22Rv1 (cell line): ENCODE measurements around the gene GTF2F2.

ENCODE experiments used
- H3K27ac ChIP-seq: fragments of 450-650 bp; 2 replicates; pipeline ENCODE4 v1.5.1; 2017
- CTCF ChIP-seq: fragments of 450-650 bp; IDR thresholded peaks from 2 replicates; pipeline ENCODE4 v1.5.1; 2017; ENCODE audit warnings: mild to moderate bottlenecking
- ZFX ChIP-seq: fragments of 450-650 bp; IDR thresholded peaks from 2 replicates; pipeline ENCODE4 v1.6.1; 2017; ENCODE audit warnings: antibody characterized with exemption, borderline replicate concordance

GTF2F2 gene

GRCh38 chr13:45119991-45120864 is at the start of gene GTF2F2:
GTF2F2 (plus strand) TSS chr13:45120510; CDS start chr13:45120656, 146 bp downstream.
- peak within 1 kb of the TSS; percentile 89 for H3K27ac ChIP-seq
- TF ChIP-seq ZFX (no peak), CTCF (no peak)

DNA sequence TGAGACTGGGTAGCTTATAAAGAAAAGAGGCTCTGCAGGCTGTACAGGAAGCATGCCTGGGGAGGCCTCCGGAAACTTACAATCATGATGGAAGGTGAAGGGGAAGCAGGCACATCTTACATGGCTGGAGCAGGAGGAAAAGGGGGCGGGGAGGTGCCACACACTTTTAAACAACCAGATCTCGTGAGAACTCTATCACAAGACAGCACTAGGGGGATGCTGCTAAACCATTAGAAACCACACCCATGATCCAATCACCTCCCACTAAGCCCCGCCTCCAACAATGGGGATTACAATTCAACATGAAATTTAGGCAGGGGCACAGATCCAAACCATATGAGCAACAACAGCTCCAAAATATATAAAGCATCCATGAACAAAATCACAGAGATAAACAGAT is 46.5 kb upstream of the GTF2F2 start:
- H3K27ac ChIP-seq: no peak overlapping the region
- TF ChIP-seq CTCF (no peak), ZFX (no peak)

GRCh38 chr13:45074721-45075120 is 45.6 kb upstream of the GTF2F2 start:
- H3K27ac ChIP-seq: no peak overlapping the region
- TF ChIP-seq CTCF (no peak), ZFX (no peak)

DNA sequence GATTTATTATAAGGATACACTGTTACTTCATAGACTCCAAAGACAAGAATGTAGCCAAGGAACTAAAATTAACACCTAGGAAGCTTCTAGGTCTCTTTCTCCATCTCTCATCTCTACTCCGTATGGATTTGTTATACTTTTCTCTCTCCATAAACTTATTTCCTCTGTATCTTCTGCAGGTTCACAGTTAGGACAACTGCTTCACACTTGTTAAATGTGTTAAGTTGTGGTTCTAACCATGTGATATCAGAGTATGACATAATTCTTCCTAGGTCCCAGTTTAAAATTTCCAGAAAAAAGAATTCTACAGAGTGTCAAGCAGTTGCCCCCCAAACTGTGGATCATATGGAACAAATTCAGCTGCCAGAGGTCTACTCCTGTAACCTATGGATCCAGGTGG is 42.3 kb upstream of the GTF2F2 start:
- TF ChIP-seq CTCF (no peak), ZFX (no peak)
- no peak overlapping the region for H3K27ac ChIP-seq

DNA sequence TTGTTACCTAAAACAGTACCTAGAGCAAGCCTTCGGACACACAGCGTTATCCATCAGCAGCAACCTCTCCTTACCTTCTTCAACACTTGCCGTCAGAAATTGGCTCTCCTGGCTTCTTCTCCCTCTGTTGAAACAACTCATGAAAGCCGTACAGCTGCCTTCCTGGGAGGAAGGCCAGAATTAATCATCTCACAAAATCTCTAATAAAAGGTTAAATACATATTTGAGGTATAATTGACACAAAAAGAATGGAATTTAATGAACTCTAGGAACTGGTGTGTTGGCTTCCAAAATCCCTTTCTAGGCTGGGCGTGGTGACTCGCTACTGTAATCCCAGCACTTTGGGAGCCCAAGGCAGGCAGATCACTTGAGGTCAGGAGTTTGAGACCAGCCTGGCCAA is 37.3 kb upstream of the GTF2F2 start:
- H3K27ac ChIP-seq: no peak overlapping the region
- no peak for TF ChIP-seq ZFX
- no peak for TF ChIP-seq CTCF

GRCh38 chr13:45084515-45084914 is 35.8 kb upstream of the GTF2F2 start:
- TF ChIP-seq ZFX (no peak), CTCF (no peak)
- H3K27ac ChIP-seq: no peak overlapping the region

GRCh38 chr13:45086484-45086883 is 33.8 kb upstream of the GTF2F2 start:
- TF ChIP-seq ZFX: no peak
- no peak for TF ChIP-seq CTCF
- H3K27ac ChIP-seq: no peak overlapping the region
